GM12891 (cell line): Measurements from ENCODE around the gene CAPNS1. TPM values are rescaled to one million over a fixed set of nuclear protein-coding genes. Genes with fewer than 3 reads are reported as not detected.

Experiments used
- DNase-seq: peaks from one replicate; pipeline ENCODE4 v3.0.0; 2011; ENCODE audit warnings: low spot score; ENCODE audit not compliant: insufficient read length
- FAIRE-seq: peaks from 2 replicates; lab custom pipeline; 2011; peaks lifted over from hg19 to GRCh38; lab: Jason Lieb, UNC
- PAX5 ChIP-seq: IDR thresholded peaks from 2 replicates; pipeline ENCODE4 v1.6.1; 2011; ENCODE audit warnings: low read length, moderate library complexity, mild to moderate bottlenecking; ENCODE audit not compliant: insufficient read depth, severe bottlenecking
- POLR2A ChIP-seq: IDR thresholded peaks from 2 replicates; pipeline ENCODE4 v1.6.1; 2011; ENCODE audit warnings: low read depth, low read length, control low read depth
- POLR2AphosphoS5 ChIP-seq: IDR thresholded peaks from 2 replicates; pipeline ENCODE4 v1.6.1; 2011; ENCODE audit warnings: low read depth, low read length, control low read depth
- POU2F2 ChIP-seq: IDR thresholded peaks from 2 replicates; pipeline ENCODE4 v1.6.1; 2011; ENCODE audit warnings: low read depth, mild to moderate bottlenecking, control low read depth, low read length, moderate library complexity
- SPI1 ChIP-seq: IDR thresholded peaks from 2 replicates; pipeline ENCODE4 v1.6.1; 2011; ENCODE audit warnings: low read depth, low read length, control low read depth
- TAF1 ChIP-seq: IDR thresholded peaks from 2 replicates; pipeline ENCODE4 v1.6.1; 2011; ENCODE audit warnings: low read depth, low read length, control low read depth
- polyA plus RNA-seq: library from polyadenylated mRNA; unstranded; fragments of >200 nt; gene quantifications from one replicate; pipeline ENCODE4 v1.2.1, GENCODE V29; 2012; ENCODE audit warnings: low read depth, missing spikeins, inconsistent platforms; ENCODE audit not compliant: missing spikeins

CAPNS1 gene
- polyA plus RNA-seq: 444 TPM

- TF ChIP-seq POU2F2 (peak; percentile 76), SPI1 (no peak), PAX5 (peak; percentile 7), POLR2A (peak; percentile 66), TAF1 (peak; percentile 63; the same call in 1 of the 2 replicates), POLR2AphosphoS5 (peak; percentile 57; the same call in 1 of the 2 replicates)
- FAIRE-seq: peak; percentile 98
- peak; percentile 96 for DNase-seq
Measured at GRCh38 chr19:36139473-36140303, at the start of gene CAPNS1. Gene CAPNS1 (plus strand): TSS chr19:36140066. CDS start chr19:36141012, 946 bp downstream.

DNA sequence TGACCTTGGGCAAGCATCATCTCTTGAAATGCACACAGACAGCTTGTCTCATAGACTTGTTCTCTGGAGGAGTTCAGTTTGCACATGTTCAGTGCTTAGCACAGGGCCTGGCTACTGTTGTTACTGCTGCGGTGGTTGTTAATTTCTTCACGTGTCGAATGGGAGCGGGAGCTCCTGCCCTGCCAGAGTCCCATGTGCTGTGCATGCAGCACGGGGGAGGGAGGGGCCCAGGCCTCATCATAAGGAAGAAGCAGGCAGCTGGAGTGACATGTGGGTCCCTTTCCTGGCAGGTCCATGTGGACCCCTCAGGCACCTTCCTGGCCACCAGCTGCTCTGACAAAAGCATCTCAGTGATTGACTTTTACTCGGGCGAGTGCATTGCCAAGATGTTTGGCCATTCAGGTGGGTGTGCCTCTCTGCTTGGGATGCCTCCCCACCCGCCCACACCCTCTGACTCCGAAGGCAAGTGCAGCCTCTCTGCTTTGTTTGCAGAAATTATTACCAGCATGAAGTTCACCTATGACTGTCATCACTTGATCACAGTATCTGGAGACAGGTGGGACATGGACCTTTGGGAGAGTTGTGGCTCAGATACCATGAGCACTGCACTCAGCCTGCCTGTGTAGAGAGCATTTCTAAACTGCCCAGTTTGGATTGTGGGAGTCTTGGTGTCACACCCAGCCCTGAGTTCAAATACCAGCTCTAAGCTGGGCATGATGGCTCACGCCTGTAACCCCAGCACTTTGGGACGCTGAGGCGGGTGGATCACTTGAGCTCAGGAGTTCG is 48.8 kb upstream of the CAPNS1 start:
- DNase-seq (no peak), FAIRE-seq (no peak)
- TF ChIP-seq PAX5 (no peak), POU2F2 (no peak), SPI1 (no peak), POLR2A (no peak), POLR2AphosphoS5 (no peak)

DNA sequence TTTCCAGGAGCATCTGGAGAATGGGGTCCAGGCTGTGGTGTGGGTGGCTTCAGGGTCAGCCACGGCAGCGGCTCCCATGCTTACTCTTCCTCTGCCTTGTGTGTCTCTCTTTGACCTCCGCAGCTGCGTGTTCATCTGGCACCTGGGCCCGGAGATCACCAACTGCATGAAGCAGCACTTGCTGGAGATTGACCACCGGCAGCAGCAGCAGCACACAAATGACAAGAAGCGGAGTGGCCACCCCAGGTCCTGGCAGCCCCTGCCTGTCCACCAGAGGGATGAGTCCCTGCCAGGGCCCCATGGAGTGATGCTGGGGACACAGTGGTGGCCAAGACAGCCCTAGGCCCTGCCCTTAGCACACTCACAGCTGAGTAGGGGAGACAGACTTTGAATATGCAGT is 47.3 kb upstream of the CAPNS1 start:
- TF ChIP-seq POLR2AphosphoS5 (no peak), POLR2A (no peak), PAX5 (no peak), POU2F2 (no peak), TAF1 (no peak), SPI1 (no peak)
- no peak for DNase-seq
- FAIRE-seq: peak; percentile 31

- DNase-seq (no peak), FAIRE-seq (peak; percentile 76)
- TF ChIP-seq POU2F2 (no peak), POLR2A (no peak), PAX5 (no peak), SPI1 (no peak), POLR2AphosphoS5 (no peak), TAF1 (no peak)
Measured at GRCh38 chr19:36093146-36093662, 46.7 kb upstream of the CAPNS1 start.

DNA sequence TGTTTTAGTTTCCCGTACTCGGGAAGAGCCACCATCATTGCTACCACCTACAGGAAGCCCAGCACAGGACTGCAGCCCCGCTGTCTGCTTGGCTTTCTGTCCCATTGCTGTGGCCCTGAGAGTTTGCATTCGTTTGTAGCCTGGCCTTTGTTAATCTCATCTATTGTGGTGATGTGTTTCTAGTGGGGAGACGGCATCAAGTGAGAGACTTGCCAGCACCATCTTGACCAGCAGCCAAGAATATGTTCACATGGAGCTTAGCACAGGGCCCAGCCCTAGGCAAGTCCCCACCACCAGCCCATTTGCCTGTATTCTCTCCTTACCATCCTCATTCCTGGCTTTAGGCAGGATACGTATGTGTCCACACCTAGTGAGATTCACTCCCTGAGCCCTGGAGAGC is 46.2 kb upstream of the CAPNS1 start:
- TF ChIP-seq POLR2AphosphoS5 (no peak), TAF1 (no peak), POU2F2 (no peak), PAX5 (no peak), POLR2A (no peak), SPI1 (no peak)
- DNase-seq (no peak), FAIRE-seq (peak; percentile 81)

GRCh38 chr19:36097036-36097435 is 42.8 kb upstream of the CAPNS1 start:
- DNase-seq (no peak), FAIRE-seq (peak; percentile 51)
- TF ChIP-seq SPI1 (no peak), POLR2AphosphoS5 (no peak), POU2F2 (no peak), PAX5 (no peak), POLR2A (no peak), TAF1 (no peak)

- DNase-seq (no peak), FAIRE-seq (no peak)
- TF ChIP-seq POLR2AphosphoS5 (no peak), PAX5 (no peak), POLR2A (no peak), POU2F2 (no peak), SPI1 (no peak), TAF1 (no peak)
Measured at GRCh38 chr19:36099166-36099785, 40.6 kb upstream of the CAPNS1 start.

GRCh38 chr19:36100476-36100875 is 39.4 kb upstream of the CAPNS1 start:
- no peak for FAIRE-seq
- no peak for TF ChIP-seq POLR2AphosphoS5

More at GRCh38 chr19:36100476-36100875, 39.4 kb upstream of the CAPNS1 start:
- DNase-seq: no peak
